NCI-H524 (cell line): Measurements from ENCODE around the gene EIF4E1B.

Experiments used
- DNase-seq, 2 experiments: peaks; one replicate each; lab custom pipeline; 2025; lab: John Stamatoyannopoulos, UW

Gene EIF4E1B

GRCh38 chr5:176627582-176627981 is 2.9 kb upstream of the EIF4E1B start:
- DNase-seq = no peak

- no peak for DNase-seq
These were observed 1.9 kb upstream of the EIF4E1B start for GRCh38 chr5:176628406-176629228.

- no peak for DNase-seq
These were observed 1.1 kb upstream of the EIF4E1B start for GRCh38 chr5:176629317-176629852.

DNA sequence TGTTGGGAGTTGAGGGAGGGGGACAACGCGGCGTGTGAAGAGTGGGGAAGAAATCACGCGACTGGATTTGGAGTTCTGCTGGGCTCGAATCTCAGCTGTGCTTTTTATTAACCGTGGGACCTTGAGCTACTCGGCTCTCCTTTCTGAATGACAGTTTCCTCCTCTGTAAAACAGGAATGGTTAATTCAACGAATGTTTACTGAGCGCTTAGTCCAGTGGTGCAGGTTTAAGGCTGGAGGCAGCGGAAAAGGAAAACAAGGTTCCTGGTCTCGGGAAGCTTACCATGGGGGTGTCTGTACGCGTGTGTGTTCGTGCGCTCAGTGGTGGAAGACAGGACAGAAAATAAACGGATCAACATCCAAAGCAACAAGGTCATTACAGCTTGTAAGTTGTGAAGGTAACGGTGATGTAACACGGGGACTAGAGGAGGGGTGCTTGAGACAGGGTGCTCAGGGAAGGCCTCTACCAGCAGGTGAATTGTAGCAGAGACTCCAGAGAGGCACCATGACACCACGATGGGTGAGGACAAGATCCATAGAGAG is 277 bp downstream of the EIF4E1B start:
- DNase-seq = no peak

GRCh38 chr5:176631383-176632200 is 1.1 kb downstream of the EIF4E1B start:
- no peak for DNase-seq

DNA sequence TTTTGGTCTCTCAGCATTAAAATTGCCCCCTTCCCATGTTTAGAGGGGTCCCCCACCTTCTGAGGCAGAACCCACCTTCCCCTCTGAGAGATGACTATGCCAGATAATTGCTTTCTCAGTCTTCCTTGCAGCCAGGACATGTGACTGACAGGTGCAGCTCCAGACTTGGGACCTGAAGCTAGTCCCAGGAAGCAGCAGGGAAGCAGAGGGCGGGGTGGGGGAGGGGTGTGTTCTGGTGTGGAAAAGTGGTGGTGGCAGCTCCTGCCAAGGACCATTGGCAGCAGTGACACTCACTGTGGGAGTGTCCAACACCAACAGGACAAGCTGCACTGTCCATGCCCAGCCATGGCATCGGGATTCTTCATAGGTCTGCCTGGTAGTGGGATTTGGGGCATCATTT is 2.3 kb downstream of the EIF4E1B start:
- no peak for DNase-seq

GRCh38 chr5:176633598-176633997 is 3.1 kb downstream of the EIF4E1B start:
- no peak for DNase-seq

DNA sequence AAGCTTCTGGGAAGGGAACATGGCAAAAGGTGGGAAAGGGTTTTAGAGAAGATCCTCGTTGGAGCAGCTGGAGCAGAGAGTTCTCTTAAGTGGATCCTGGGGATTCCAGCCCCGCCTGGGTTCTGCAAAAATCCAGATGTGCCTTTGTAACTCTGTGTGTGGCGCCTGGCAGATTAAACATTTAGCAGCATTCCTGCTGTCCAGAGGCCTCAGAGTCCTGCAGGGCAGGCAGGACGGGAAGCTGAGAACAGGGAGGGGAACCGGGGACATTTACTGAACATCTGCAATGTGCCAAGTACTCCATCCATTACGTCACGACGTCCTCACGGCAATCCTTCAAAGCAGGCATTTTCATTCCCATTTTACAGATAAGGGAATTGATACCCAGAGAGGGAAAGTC is 6.0 kb downstream of the EIF4E1B start:
- DNase-seq = no peak

DNA sequence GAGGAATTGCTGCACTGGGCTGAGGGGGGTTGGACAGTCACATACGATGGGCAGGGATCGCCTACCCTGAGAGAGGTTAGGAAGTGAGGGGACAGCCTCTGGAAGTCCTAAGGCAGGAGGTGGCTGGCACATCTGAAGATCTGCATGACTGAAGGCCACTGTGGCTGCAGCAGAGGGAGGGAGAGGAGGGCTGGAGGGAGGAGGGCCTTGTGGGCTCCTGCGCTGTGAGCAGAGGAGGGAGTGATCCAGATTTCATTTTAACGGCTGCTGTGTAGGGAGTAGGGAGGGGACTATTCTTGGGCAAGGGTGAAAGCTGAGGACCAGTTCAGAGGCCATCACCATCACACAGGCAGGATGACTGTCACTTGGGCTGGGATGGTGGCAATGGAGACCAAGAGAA is 7.1 kb downstream of the EIF4E1B start:
- DNase-seq = no peak

DNA sequence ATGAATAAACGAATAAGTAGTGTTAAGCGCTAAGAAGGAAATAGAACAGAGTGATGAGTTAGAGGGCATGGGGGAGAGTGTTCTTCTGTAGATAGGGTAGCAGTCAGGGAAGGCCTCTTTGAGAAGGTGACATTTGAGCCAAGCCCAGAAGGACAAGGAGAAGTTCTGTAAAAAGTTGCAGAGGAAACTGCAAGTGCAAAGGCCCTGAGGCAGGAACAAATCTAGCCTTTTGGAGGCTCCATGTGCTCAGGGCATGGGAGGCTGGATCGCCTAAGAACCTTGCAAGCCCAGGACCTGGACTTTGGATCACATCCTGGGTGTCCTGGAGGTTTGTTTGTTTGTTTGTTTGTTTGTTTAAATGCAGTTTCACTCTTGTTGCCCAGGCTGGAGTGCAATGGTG is 8.0 kb downstream of the EIF4E1B start:
- no peak for DNase-seq

- DNase-seq = no peak
These were observed 8.7 kb downstream of the EIF4E1B start for GRCh38 chr5:176639208-176639607.

DNA sequence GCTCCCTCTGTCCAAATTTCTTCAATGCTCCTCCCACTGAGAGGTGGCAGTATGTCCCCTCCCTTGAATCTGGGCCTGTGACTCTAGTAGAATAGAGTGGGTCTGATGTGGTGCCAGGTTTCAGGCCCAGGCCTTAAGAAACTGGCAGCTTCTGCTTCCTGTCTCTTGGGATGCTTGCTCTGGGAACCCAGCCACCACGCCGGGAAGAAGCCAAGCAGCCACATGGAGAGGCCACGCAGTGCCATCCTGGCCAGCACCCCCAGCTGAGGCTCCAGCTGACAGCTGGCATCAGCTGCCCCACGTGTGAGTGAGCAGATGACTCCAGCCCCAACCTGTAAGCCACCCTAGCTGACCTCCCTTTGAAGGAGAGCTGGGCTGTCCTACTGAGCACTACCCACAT is 9.5 kb downstream of the EIF4E1B start:
- peak; percentile 37 to 78 for DNase-seq

- DNase-seq = no peak
These were observed 10.1 kb downstream of the EIF4E1B start for GRCh38 chr5:176640616-176641015.

GRCh38 chr5:176642675-176643490 is 12.4 kb downstream of the EIF4E1B start:
- DNase-seq = no peak

GRCh38 chr5:176643491-176644219 is 13.2 kb downstream of the EIF4E1B start:
- DNase-seq = no peak

GRCh38 chr5:176644294-176644693 is 13.8 kb downstream of the EIF4E1B start:
- DNase-seq = no peak

DNA sequence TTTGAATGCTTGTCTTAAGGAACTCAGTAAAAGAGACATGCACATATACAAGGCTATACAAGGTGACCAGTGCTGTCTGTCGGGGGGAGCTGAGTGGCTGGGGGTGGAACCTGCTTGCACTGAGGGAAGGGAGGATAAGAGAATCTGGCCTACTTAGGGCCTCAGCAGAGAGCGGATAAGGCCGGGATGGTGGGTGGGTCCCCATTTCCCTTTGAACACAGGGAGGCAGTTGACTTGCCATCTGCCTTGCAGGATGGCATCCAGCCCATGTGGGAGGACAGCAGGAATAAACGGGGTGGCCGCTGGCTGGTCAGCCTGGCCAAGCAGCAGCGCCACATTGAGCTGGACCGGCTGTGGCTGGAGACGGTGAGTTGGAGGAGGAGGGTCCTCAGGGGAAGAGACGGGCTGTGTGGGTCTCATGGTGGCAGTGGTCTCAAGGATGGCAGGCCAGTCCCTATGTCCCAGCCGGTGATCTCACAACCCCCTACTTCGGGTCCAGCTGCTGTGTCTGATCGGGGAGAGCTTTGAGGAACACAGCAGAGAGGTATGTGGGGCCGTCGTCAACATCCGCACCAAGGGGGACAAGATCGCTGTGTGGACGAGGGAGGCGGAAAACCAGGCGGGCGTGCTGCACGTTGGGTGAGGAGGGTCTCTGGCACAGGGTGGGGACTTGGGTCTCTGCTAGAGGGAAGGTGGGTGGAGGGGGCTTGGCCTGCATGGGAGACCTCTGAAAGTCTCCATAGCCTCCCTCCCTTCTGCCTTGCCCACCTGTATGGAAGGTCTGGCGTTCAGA is 14.6 kb downstream of the EIF4E1B start:
- no peak for DNase-seq

GRCh38 chr5:176646049-176646706 is 15.7 kb downstream of the EIF4E1B start:
- DNase-seq = no peak

DNA sequence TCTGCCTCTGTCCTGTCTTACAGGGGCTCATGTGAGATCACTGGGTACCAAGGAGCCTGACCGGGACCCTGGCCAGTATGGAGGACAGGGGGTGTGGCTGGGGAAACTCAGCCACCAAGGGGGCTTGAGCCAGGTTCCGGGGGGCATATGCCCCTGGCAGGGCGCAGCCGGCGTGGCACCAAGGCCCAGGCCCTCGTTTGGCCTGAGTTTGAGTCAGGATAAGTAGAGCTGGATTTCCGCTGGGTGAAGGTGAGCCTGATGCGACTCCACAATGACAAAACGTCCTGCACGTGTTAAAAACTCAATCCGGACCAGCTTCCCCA is 16.2 kb downstream of the EIF4E1B start:
- no peak for DNase-seq
